ENCODE data around the gene TTYH2. TPM values are rescaled to one million over a fixed set of nuclear protein-coding genes. Genes with fewer than 3 reads are reported as not detected.

The TTYH2 gene
- total RNA-seq, 4 donors from 2014 or later = 22.6 to 37.2 (median 26.4) TPM

DNA sequence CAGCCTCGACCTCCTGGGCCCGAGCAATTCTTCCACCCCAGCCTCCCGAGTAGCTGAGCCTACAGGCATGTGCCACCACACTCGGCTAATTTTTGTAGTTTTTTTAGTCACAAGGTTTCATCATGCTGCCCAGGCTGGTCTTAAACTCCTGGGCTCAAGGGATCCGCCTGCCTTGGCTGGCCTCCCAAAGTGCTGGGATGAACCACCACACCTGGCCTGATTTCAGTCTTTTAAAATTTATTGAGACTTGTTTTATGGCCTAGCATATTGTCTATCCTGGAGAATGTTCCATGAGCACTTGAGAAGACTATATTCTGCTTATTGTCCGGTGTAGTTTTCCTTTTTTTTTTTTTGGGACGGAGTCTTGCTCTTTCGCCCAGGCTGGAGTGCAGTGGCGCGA lies 79.1 kb downstream of the TTYH2 start:
- Histone ChIP-seq H3K4me3 (no peak overlapping the region), H3K36me3 (no peaks in the 10 kb centered on the region)
- WGBS, 2 donors = 91 to 97% methylated on average over 10 of the region's 10 CpGs

DNA sequence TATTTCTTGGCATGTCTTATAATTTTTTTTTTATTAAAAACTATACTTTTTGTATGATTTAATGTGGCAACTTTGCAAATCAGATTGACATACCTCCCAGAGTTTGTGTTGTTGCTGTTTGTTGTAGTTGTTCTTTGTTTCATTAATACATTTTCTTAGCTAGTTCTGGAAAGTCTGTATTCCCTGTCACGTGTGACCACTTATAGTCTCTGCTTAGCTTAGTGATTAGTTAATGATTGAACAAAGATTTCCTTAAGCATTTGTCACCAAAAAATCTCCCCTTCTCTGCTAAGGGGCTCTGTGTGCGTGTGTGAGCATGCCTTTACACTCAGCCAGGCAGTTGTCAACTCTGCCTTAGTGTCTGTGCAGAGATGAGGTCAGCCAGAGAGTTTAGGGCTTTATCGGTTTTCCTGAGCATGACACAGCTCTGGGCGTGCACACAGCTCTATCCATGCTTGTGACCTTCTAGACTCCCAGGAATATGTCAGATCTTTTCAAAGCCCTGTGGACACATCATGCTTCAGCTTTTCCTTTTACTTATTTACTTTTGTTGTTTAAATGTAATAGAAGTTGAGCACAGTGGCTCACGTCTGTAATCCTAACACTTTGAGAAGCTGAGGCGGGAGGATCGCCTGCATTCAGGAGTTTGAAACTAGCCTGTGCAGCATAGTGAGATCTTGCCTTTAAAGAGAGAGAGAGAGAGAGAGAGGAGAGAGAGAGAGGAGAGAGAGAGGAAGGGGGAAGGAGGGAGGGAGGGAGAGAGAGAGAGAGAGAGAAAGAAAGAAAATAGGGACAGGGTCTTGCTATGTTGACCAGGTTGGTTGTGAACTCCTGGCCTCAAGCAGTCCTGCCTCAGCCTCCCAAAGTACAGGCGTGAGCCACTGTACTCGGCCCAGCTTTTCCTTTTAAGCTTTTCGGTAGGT lies 82.5 kb downstream of the TTYH2 start:
- no peak for DNase-seq (ENCODE audit: low spot score in 2 of 2)
- Histone ChIP-seq H3K36me3 (no peaks in the 10 kb centered on the region), H3K4me1 (peaks cover 0 to 14% (median 0%) of the 10 kb centered on the region in 4 donors), H3K27me3 (no peaks in the 10 kb centered on the region), H3K4me3 (no peak overlapping the region), H3K9me3 (no peaks in the 10 kb centered on the region), H3K27ac (peak overlapping the region in 1 of 4 donors; percentile 13)
- WGBS, 2 donors = 67 to 68% methylated on average over 10 of the region's 10 CpGs
- TF ChIP-seq, protein P1, sequence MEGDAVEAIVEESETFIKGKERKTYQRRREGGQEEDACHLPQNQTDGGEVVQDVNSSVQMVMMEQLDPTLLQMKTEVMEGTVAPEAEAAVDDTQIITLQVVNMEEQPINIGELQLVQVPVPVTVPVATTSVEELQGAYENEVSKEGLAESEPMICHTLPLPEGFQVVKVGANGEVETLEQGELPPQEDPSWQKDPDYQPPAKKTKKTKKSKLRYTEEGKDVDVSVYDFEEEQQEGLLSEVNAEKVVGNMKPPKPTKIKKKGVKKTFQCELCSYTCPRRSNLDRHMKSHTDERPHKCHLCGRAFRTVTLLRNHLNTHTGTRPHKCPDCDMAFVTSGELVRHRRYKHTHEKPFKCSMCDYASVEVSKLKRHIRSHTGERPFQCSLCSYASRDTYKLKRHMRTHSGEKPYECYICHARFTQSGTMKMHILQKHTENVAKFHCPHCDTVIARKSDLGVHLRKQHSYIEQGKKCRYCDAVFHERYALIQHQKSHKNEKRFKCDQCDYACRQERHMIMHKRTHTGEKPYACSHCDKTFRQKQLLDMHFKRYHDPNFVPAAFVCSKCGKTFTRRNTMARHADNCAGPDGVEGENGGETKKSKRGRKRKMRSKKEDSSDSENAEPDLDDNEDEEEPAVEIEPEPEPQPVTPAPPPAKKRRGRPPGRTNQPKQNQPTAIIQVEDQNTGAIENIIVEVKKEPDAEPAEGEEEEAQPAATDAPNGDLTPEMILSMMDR (IDR thresholded peaks at IDR 0.05) = no peak
- TF ChIP-seq EP300 (IDR thresholded peaks at IDR 0.05) = no peak

More for the DNA sequence above, 79.1 kb downstream of the TTYH2 start:
- H3K9me3 ChIP-seq = no peaks in the 10 kb centered on the region
- no peak for TF ChIP-seq EP300 (IDR thresholded peaks at IDR 0.05)
- TF ChIP-seq, protein P1 (IDR thresholded peaks at IDR 0.05) = no peak
- no peak for TF ChIP-seq POLR2A (IDR thresholded peaks at IDR 0.05)
- peaks cover 0 to 14% (median 0%) of the 10 kb centered on the region in 4 donors for H3K4me1 ChIP-seq
- H3K27me3 ChIP-seq = no peaks in the 10 kb centered on the region
- no peak overlapping the region for H3K27ac ChIP-seq
- no peak for DNase-seq (ENCODE audit: low spot score in 2 of 2)

DNA sequence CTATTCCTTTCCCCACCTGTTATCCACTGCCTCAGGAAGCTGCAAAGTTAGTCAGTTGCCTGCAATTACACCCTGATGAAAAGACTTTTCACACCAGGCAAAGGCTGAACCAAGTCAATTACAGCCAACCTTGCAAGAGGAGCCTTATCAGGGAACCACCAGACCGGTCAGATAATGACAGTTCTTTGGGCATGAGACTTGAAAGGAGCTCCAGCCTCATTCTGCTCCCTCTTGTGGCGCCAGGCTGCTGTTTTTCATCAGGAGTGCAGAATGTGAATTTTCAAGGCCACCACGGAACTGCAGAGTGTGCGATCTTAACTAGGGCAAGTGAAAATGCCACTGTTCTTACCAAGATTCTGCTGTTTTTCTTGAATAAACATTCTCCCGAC lies 83.2 kb downstream of the TTYH2 start:
- no peak overlapping the region for H3K27ac ChIP-seq
- H3K27me3 ChIP-seq = no peaks in the 10 kb centered on the region
- DNase-seq (ENCODE audit: low spot score in 2 of 2) = peak; percentile 43 to 78
- no peaks in the 10 kb centered on the region for H3K9me3 ChIP-seq
- peaks cover 0 to 14% (median 0%) of the 10 kb centered on the region in 4 donors for H3K4me1 ChIP-seq
- no peaks in the 10 kb centered on the region for H3K36me3 ChIP-seq
- no peak overlapping the region for H3K4me3 ChIP-seq
- TF ChIP-seq POLR2A (IDR thresholded peaks at IDR 0.05) (no peak), EP300 (IDR thresholded peaks at IDR 0.05) (peak in 1 of 2 donors; percentile 35)
- TF ChIP-seq, protein P1 (IDR thresholded peaks at IDR 0.05) = peak; percentile 36 to 81 (median 73)
- 4 to 5% methylated on average over 5 of the region's 5 CpGs for WGBS, 2 donors

DNA sequence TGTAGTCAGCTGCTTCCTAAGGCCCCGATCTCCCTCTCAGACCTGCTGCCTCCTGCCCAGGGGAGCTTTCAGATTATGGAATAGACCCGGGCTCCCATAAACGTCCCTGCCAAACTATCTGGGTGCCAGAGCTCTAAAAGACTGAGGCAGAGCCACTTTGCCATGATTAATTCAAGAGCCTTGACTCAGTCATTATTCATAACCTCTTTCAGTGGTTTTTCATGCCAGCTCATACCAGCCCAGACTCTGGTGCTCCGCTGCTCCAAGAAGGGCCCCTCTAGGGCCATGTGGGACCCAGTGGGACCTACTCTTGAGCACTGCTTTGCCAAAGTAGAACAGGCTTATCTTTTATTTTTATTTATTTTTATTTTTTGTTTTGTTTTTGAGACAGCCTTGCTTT lies 84.6 kb downstream of the TTYH2 start:
- TF ChIP-seq EP300 (IDR thresholded peaks at IDR 0.05) (no peak), POLR2A (IDR thresholded peaks at IDR 0.05) (no peak)
- TF ChIP-seq, protein P1 (IDR thresholded peaks at IDR 0.05) = no peak
- 60 to 65% methylated on average over 4 of the region's 4 CpGs for WGBS, 2 donors
- no peak overlapping the region for H3K4me3 ChIP-seq
- H3K4me1 ChIP-seq = peaks cover 0 to 14% (median 0%) of the 10 kb centered on the region in 4 donors
- no peaks in the 10 kb centered on the region for H3K9me3 ChIP-seq
- H3K27me3 ChIP-seq = no peaks in the 10 kb centered on the region
- no peaks in the 10 kb centered on the region for H3K36me3 ChIP-seq
- no peak overlapping the region for H3K27ac ChIP-seq
- no peak for DNase-seq (ENCODE audit: low spot score in 2 of 2)

DNA sequence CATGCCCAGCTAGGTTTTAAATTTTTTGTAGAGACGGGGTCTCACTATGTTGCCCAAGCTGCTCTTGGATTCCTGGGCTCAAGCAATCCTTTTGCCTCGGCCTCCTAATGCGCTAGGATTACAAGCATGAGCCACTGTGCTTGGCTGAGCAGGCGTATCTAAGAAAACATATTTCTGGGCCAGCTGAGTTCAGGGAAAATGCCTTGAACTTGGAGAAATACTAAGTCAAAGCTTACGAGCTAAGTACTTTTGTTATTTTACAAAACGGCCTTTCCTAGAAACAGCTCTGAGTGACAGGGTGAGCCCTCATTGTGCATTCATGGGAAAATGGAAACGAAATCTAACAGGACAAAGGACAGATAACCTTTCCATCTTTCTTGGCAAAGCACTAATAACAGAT lies 85.4 kb downstream of the TTYH2 start:
- no peak for DNase-seq (ENCODE audit: low spot score in 2 of 2)
- peaks cover 0 to 14% (median 0%) of the 10 kb centered on the region in 4 donors for H3K4me1 ChIP-seq
- no peak overlapping the region for H3K27ac ChIP-seq
- H3K36me3 ChIP-seq = no peaks in the 10 kb centered on the region
- no peak overlapping the region for H3K4me3 ChIP-seq
- TF ChIP-seq, protein P1 (IDR thresholded peaks at IDR 0.05) = no peak
- TF ChIP-seq EP300 (IDR thresholded peaks at IDR 0.05) (no peak), POLR2A (IDR thresholded peaks at IDR 0.05) (no peak)
- H3K9me3 ChIP-seq = no peaks in the 10 kb centered on the region
- H3K27me3 ChIP-seq = no peaks in the 10 kb centered on the region
- WGBS, 2 donors = 48 to 53% methylated on average over 7 of the region's 7 CpGs

Measured in tibial nerve (tissue), 4 donors.